PC-9 (cell line): ENCODE results near the gene SLC6A6. TPM values are rescaled to one million over a fixed set of nuclear protein-coding genes. Genes with fewer than 3 reads are reported as not detected.

ENCODE experiments used
- BruUV-seq: library from RNA; stranded (reverse); fragments of 400-500 nt; replicated peaks from 2 replicates; lab custom pipeline; 2021; lab: Mats Ljungman, UMichigan
- CTCF ChIA-PET: fragments of 300-600 bp; sonication (Branson Sonifier 250); formaldehyde crosslinking; loops from one replicate; lab custom pipeline; 2022; ENCODE audit warnings: antibody characterized with exemption; lab: Charles Lee
- POLR2A ChIA-PET: fragments of 300-600 bp; sonication (Branson Sonifier 250); formaldehyde crosslinking; loops from one replicate; lab custom pipeline; 2022; ENCODE audit warnings: antibody characterized with exemption; ENCODE audit not compliant: unreplicated experiment; lab: Charles Lee
- DNase-seq, 2 experiments: peaks; one replicate each; pipeline versions ENCODE4 v3.0.0 to v3.0.0-alpha.2; 2015 to 2022; ENCODE audit warnings: mixed read lengths in 1 of 2
- H2AFZ ChIP-seq: fragments of 200-600 bp; sonication (generic); 2 replicates; pipeline ENCODE4 v1.8.1; 2017; ENCODE audit warnings: antibody characterized with exemption
- H3F3A ChIP-seq: fragments of 200-600 bp; sonication (generic); 2 replicates; pipeline ENCODE4 v1.8.1; 2017; ENCODE audit warnings: antibody characterized with exemption, mild to moderate bottlenecking, low read depth; ENCODE audit not compliant: insufficient read depth
- H3K27ac ChIP-seq: fragments of 200-600 bp; sonication (generic); 2 replicates; pipeline ENCODE4 v1.6.1; 2016; ENCODE audit warnings: mixed run types
- H3K27me3 ChIP-seq: fragments of 200-600 bp; sonication (generic); 2 replicates; pipeline ENCODE4 v1.6.1; 2016; ENCODE audit warnings: low read depth, mixed run types; ENCODE audit not compliant: insufficient read depth
- H3K36me3 ChIP-seq: fragments of 200-600 bp; sonication (generic); 2 replicates; pipeline ENCODE4 v1.6.1; 2016; ENCODE audit warnings: low read depth, mixed run types
- H3K4me1 ChIP-seq: fragments of 200-600 bp; sonication (generic); replicated peaks from 2 replicates; pipeline ENCODE4 v1.6.1; 2016; ENCODE audit warnings: mixed run types; ENCODE audit not compliant: insufficient read depth
- H3K4me2 ChIP-seq: fragments of 200-600 bp; sonication (generic); 2 replicates; pipeline ENCODE4 v1.6.1; 2017; ENCODE audit warnings: mixed run types
- H3K4me3 ChIP-seq: fragments of 200-600 bp; sonication (generic); 2 replicates; pipeline ENCODE4 v1.6.1; 2016; ENCODE audit warnings: mixed run types
- H3K79me2 ChIP-seq: fragments of 200-600 bp; sonication (generic); 2 replicates; pipeline ENCODE4 v1.6.1; 2017; ENCODE audit warnings: low read depth, mixed run types
- H3K9me2 ChIP-seq: fragments of 200-600 bp; sonication (generic); 2 replicates; pipeline ENCODE4 v1.8.1; 2017; ENCODE audit warnings: mild to moderate bottlenecking; ENCODE audit not compliant: insufficient read depth
- H3K9me3 ChIP-seq: fragments of 200-600 bp; sonication (generic); 2 replicates; pipeline ENCODE4 v1.8.1; 2016; ENCODE audit warnings: low read depth; ENCODE audit not compliant: insufficient read depth
- H4K20me1 ChIP-seq: fragments of 200-600 bp; sonication (generic); 2 replicates; pipeline ENCODE4 v1.8.1; 2017; ENCODE audit not compliant: insufficient read depth
- EZH2 ChIP-seq: fragments of 200-600 bp; sonication (generic); IDR thresholded peaks from 2 replicates; pipeline ENCODE4 v1.8.0; 2017; ENCODE audit warnings: antibody characterized with exemption, low read depth
- intact Hi-C: fragments of 100-400 bp; cut with micrococcal nuclease; formaldehyde crosslinking; loops from one replicate; pipeline ENCODE4 v1.10.0; 2022; ENCODE audit not compliant: unreplicated experiment
- total RNA-seq: library from RNA; stranded (reverse); gene quantifications from 2 replicates; pipeline ENCODE4 v1.2.3, GENCODE V29; 2021
- TF ChIP-seq, protein P1 (sequence below): fragments of 200-600 bp; sonication (generic); conservative IDR thresholded peaks from 2 replicates; pipeline ENCODE4 v1.6.1; 2017; ENCODE audit warnings: mixed run types, antibody characterized with exemption, mild to moderate bottlenecking, moderate library complexity

Gene SLC6A6
- total RNA-seq, 1 experiment from 2014 or later, result 122 TPM

DNA sequence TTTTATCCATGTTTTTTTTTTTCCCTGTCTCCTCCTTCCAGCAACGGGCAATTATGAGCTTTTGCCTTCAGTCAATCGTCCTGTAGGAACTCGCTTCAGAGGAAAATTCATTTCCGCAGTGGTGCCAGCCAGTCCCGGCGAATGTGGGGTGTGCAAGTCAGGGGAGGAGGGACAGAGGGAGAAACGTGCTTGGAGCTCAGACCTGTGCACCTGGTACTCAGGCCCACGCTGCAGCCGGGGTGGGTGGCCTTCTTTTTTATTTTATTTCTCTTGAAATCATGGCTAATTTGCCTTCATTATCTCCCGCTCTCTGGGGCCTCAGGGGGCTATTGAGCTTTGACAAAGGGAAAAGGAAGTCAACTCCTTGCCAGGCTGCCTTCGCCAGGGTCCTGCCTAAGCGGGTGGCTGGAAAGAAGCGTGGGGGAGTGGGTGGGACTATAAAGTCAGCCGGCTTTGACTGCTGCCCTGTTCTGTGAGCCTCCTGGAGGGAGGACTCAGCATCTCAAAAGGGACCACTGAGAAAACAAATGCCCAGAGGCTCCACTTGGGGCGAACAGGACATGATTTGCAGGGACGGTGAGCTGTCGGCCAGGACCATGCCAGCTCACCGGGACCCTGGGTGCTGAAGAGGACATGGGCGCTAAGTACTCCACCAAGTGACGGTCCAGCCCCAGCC is 132.2 kb downstream of the SLC6A6 start:
- Histone ChIP-seq H3K79me2 (no peaks in the 10 kb centered on the region), H3K4me1 (no peaks in the 10 kb centered on the region), H3K27ac (no peak overlapping the region), H3K9me2 (no peaks in the 10 kb centered on the region), H3K27me3 (no peaks in the 10 kb centered on the region), H3K36me3 (no peaks in the 10 kb centered on the region), H3K4me2 (no peak overlapping the region), H3F3A (no peaks in the 10 kb centered on the region), H4K20me1 (no peaks in the 10 kb centered on the region), H3K4me3 (no peak overlapping the region), H3K9me3 (no peaks in the 10 kb centered on the region), H2AFZ (no peak overlapping the region)
- no peak for TF ChIP-seq EZH2
- ChIA-PET POLR2A (interaction anchor here (0.7 kb wide), 1 partner anchor 218 kb away, joined by 4 read pairs; no protein-coding TSS in a partner anchor), CTCF (no interaction called here)
- DNase-seq, result no peak
- intact Hi-C loops, result no loop called here
- no TSS peak for BruUV-seq

DNA sequence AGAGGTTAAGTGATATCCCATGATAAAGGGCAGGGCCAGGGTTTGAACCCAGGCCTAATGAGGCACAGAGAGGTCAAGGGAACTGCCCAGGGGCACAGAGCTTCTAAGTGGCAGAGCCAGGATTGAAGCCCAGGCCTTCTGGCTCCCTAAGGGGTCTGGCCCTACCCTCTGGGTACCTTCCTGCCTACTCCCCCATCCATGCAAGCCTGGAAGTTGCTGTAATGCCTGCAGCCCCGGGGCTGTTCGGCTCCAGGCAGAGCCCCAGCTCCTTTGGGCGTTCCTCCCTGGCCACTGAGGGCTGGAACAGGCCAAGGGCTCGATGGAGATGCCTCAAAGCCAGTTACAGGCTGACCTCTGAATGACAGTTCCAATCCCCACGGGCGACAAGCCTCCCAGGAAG is 133.2 kb downstream of the SLC6A6 start:
- TF ChIP-seq EZH2, result no peak
- TF ChIP-seq, protein P1, sequence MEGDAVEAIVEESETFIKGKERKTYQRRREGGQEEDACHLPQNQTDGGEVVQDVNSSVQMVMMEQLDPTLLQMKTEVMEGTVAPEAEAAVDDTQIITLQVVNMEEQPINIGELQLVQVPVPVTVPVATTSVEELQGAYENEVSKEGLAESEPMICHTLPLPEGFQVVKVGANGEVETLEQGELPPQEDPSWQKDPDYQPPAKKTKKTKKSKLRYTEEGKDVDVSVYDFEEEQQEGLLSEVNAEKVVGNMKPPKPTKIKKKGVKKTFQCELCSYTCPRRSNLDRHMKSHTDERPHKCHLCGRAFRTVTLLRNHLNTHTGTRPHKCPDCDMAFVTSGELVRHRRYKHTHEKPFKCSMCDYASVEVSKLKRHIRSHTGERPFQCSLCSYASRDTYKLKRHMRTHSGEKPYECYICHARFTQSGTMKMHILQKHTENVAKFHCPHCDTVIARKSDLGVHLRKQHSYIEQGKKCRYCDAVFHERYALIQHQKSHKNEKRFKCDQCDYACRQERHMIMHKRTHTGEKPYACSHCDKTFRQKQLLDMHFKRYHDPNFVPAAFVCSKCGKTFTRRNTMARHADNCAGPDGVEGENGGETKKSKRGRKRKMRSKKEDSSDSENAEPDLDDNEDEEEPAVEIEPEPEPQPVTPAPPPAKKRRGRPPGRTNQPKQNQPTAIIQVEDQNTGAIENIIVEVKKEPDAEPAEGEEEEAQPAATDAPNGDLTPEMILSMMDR, result no peak
- Histone ChIP-seq H3F3A (no peaks in the 10 kb centered on the region), H3K27ac (no peak overlapping the region), H3K36me3 (no peaks in the 10 kb centered on the region), H2AFZ (no peak overlapping the region), H3K9me3 (no peaks in the 10 kb centered on the region), H4K20me1 (no peaks in the 10 kb centered on the region), H3K9me2 (no peaks in the 10 kb centered on the region), H3K79me2 (no peaks in the 10 kb centered on the region), H3K27me3 (0 out of 2 replicates have a peak, but pooled peaks cover 6% of the 10 kb centered on the region), H3K4me1 (no peaks in the 10 kb centered on the region), H3K4me3 (no peak overlapping the region), H3K4me2 (no peak overlapping the region)
- POLR2A ChIA-PET, result no interaction called here
- DNase-seq, result no peak
- CTCF ChIA-PET, result no interaction called here
- no TSS peak for BruUV-seq
- intact Hi-C loops, result no loop called here

DNA sequence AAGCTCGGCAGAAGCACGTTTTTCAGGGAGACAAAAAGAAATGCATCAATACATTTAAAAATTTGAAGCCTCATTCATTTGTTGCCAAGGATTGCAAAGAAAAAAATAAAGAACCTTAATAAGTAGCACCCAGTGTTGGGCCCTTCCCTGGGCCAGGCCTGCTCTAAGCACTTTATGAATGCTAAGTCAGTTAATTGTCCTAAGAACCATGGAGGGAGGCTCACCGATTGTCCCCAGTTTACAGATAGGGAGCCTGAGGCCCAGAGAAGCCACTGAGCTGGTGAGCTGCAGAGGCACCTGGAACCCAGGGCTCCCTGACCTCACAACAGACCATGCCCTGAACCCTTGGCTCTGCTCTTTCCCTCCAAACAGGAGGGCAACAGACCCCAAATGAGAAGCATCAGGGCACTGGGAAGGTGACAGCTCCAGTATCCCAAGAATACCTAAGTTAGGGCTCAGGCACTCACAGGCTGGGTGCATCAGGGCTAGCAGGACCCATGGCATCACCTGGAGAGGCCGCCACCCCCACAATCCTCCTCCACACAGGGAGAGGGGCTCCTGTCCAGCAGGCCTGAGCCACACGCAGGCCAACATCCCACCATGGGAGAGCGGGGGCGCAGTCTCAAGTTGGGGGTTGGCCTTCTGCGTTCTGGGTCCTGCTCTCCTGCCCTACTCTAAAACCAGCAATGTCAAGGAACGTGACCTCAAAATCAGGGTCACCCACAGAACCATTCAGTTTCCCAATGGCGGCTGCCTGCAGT is 133.8 kb downstream of the SLC6A6 start:
- H3K4me1 ChIP-seq, result no peaks in the 10 kb centered on the region
- no peak overlapping the region for H3K4me3 ChIP-seq
- TF ChIP-seq, protein P1, result no peak
- BruUV-seq, result no TSS peak
- 0 out of 2 replicates have a peak, but pooled peaks cover 10% of the 10 kb centered on the region for H3K27me3 ChIP-seq
- H3F3A ChIP-seq, result no peaks in the 10 kb centered on the region
- no peak overlapping the region for H3K4me2 ChIP-seq
- no peak overlapping the region for H2AFZ ChIP-seq
- no peaks in the 10 kb centered on the region for H3K9me2 ChIP-seq
- no peak for DNase-seq
- ChIA-PET POLR2A (no interaction called here), CTCF (no interaction called here)
- H3K36me3 ChIP-seq, result no peaks in the 10 kb centered on the region
- H3K27ac ChIP-seq, result no peak overlapping the region
- no peaks in the 10 kb centered on the region for H4K20me1 ChIP-seq
- H3K79me2 ChIP-seq, result no peaks in the 10 kb centered on the region
- intact Hi-C loops, result no loop called here
- H3K9me3 ChIP-seq, result no peaks in the 10 kb centered on the region
